Measurements from ENCODE around the gene ABCB8. TPM values are rescaled to one million over a fixed set of nuclear protein-coding genes. Genes with fewer than 3 reads are reported as not detected.

Gene ABCB8
- total and polyA plus RNA-seq, 9 of the 15 experiments (the other 6 are each of a cell fraction or from before 2014, with no cell fraction given), result 7.6 to 106 (median 36.3) TPM

GRCh38 chr7:151080522-151081169 is 52.4 kb downstream of the ABCB8 start, which contains the start of gene FASTK (continued):
- no peak for TF ChIP-seq MGA (IDR thresholded peaks at IDR 0.05)
- no peak for TF ChIP-seq HDGF (IDR thresholded peaks at IDR 0.05)
- no peak for TF ChIP-seq ADNP (tag; IDR thresholded peaks at IDR 0.05)
- peak; percentile 83; the same call in 1 of the 2 replicates for TF ChIP-seq ZNF644 (tag; IDR thresholded peaks at IDR 0.05; ENCODE audit: low read depth)
- peak; percentile 15; the same call in 1 of the 2 replicates for TF ChIP-seq ETS1 (conservative IDR thresholded peaks at IDR 0.05; ENCODE audit: control insufficient read depth, low read depth, low read length)
- no peak for TF ChIP-seq MITF (IDR thresholded peaks at IDR 0.05)
- TF ChIP-seq MCM3 (IDR thresholded peaks at IDR 0.05), result no peak
- no peak; the same call in 1 of the 2 replicates for TF ChIP-seq ZFP1 (CRISPR knock-in tag; IDR thresholded peaks at IDR 0.05)
- no peak for TF ChIP-seq SIX5 (IDR thresholded peaks at IDR 0.05; ENCODE audit: borderline replicate concordance in 1 of 2, insufficient read depth in 1 of 2, low read depth in 1 of 2, low read length in 2 of 2)
- no peak for TF ChIP-seq STAG1 (CRISPR knock-in tag; IDR thresholded peaks at IDR 0.05; ENCODE audit: borderline replicate concordance)
- TF ChIP-seq RCOR1 (IDR thresholded peaks at IDR 0.05; ENCODE audit: borderline replicate concordance in 1 of 2, low read depth in 2 of 2, low read length in 2 of 2), result peak in 1 of 2 experiments; percentile 25; a peak in 1 of 4 replicates
- TF ChIP-seq ZNF316 (IDR thresholded peaks at IDR 0.05), result no peak
- TF ChIP-seq SP1 (CRISPR knock-in tag; IDR thresholded peaks at IDR 0.05), result peak; percentile 79

Data from K562 (cell line).